Right atrium auricular region (tissue), 2 donors: ENCODE data around the gene PLIN3. TPM values are rescaled to one million over a fixed set of nuclear protein-coding genes. Genes with fewer than 3 reads are reported as not detected.
"Not testable (repeated sequence)": the region's sequence is repeated elsewhere in the genome, so short reads cannot be mapped to it uniquely, and the experiment has no call there.

ENCODE experiments used
- DNase-seq: peaks from one replicate; pipeline ENCODE4 v3.0.0-alpha.2; 2019; ENCODE audit warnings: low spot score
- H3K27ac ChIP-seq, 2 donors: fragments of 200-600 bp; sonication (generic); 1 replicate in 1 of 2; 2 replicates in 1 of 2; pipeline ENCODE4 v1.5.1; 2016 to 2019
- H3K27me3 ChIP-seq, 2 donors: fragments of 200-600 bp; sonication (generic); one replicate each; pipeline versions ENCODE4 v1.5.1 to v1.6.0; 2017 to 2019
- H3K36me3 ChIP-seq: fragments of 200-600 bp; sonication (generic); one replicate; pipeline ENCODE4 v1.5.1; 2016
- H3K4me1 ChIP-seq, 2 donors: fragments of 200-600 bp; sonication (generic); one replicate each; pipeline versions ENCODE4 v1.5.1 to v1.6.0; 2017 to 2019
- H3K4me3 ChIP-seq, 2 donors: fragments of 200-600 bp; sonication (generic); 1 replicate in 1 of 2; 2 replicates in 1 of 2; pipeline ENCODE4 v1.5.1; 2017 to 2019; ENCODE audit warnings: mild to moderate bottlenecking in 1 of 2, moderate library complexity in 1 of 2
- H3K9me3 ChIP-seq, 2 donors: fragments of 200-600 bp; sonication (generic); one replicate each; pipeline ENCODE4 v1.5.1; 2019
- CTCF ChIP-seq, 2 donors: fragments of 200-600 bp; sonication (generic); IDR thresholded peaks; one replicate each; pipeline ENCODE4 v1.5.1; 2019; ENCODE audit warnings: antibody characterized with exemption in 2 of 2
- total RNA-seq, 2 donors: library from RNA; depleted of rRNA; stranded (reverse); fragments of >200 nt; gene quantifications; one replicate each; pipeline ENCODE4 v1.1.0, GENCODE V29; 2016

The PLIN3 gene
- total RNA-seq, 2 donors from 2014 or later = 23.3 to 27.2 TPM

DNA sequence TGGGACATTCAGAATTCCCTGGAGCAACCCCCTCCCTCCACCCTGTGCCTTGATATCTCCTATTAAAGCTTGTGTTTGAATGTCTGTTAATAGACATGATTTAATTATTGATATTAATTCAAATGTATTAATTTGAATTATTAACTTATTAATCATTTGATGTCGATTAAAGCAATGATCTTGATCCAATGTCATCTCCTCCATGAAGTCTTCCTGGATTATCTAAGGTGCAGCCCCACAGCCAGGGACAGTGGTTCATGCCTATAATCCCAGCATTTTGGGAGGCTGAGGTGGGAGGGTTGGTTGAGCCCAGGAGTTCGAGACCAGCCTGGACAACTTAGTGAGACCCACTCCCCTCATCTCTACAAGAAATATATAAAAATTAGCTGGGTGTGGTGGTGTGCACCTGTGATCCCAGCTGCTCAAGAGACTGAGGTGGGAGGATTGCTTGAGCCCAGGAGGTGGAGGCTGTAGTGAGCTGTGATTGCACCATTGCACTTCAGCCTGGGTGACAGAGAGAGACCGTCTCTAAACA lies 66.3 kb downstream of the PLIN3 start:
- Histone ChIP-seq H3K27ac (peak overlapping the region; percentile 76 to 80), H3K36me3 (peaks cover 7% of the 10 kb centered on the region), H3K27me3 (no peaks in the 10 kb centered on the region), H3K4me3 (no peak overlapping the region), H3K4me1 (peaks cover 0 to 35% of the 10 kb centered on the region in 2 donors), H3K9me3 (no peaks in the 10 kb centered on the region)
- no peak for TF ChIP-seq CTCF (IDR thresholded peaks at IDR 0.05)
- DNase-seq = no peak

DNA sequence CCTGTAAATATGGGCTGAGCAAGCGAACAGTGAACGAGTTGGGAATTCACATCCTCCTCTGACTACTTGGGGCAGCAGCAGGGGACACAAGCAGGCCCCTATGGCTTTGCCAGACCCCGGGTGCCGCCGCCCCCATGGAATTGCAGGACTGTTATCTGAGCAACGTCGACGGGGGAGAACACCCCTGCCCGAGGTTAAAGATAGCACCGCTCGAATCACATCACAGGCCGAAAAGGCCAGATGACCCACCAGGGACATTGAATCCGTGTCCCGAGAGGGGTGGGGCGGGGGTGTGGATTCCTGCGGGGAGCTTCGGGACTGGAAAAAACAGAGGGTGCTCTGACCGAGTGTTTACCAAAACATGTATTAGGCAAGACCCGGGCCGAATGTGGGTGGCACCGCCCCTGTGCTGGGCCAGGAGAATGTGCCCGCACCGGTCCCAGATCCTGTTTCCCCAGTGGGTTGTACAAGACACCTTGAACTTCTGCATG lies 66.8 kb downstream of the PLIN3 start:
- Histone ChIP-seq H3K27ac (peak overlapping the region; percentile 76 to 80), H3K4me3 (no peak overlapping the region), H3K4me1 (peaks cover 0 to 38% of the 10 kb centered on the region in 2 donors), H3K27me3 (no peaks in the 10 kb centered on the region), H3K9me3 (no peaks in the 10 kb centered on the region), H3K36me3 (peaks cover 13% of the 10 kb centered on the region)
- no peak for DNase-seq
- TF ChIP-seq CTCF (IDR thresholded peaks at IDR 0.05) = no peak

DNA sequence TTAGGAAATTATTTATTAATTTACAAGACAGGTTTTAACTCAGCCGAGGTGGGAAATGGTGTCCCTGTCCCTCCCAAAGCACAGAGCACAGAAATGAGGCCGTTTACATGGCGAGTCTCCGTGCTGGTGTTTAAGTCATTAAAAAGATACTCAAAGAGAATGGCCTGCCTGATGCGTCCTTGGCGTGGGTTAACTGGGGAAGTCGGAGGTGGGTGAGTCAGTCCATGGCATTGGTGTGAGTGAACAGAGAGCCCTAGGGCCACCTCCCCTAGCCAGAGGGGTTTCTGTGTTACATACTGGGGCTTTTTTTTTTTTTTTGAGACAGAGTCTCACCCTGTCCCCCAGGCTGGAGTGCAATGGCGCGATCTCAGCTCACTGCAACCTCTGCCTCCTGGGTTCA lies 72.1 kb downstream of the PLIN3 start:
- H3K4me1 ChIP-seq = peaks cover 0 to 51% of the 10 kb centered on the region in 2 donors
- no peak for DNase-seq
- no peak for TF ChIP-seq CTCF (IDR thresholded peaks at IDR 0.05)
- H3K9me3 ChIP-seq = no peaks in the 10 kb centered on the region
- peak overlapping the region; percentile 35 for H3K27ac ChIP-seq
- H3K4me3 ChIP-seq = no peak overlapping the region
- peaks cover 39% of the 10 kb centered on the region for H3K36me3 ChIP-seq
- no peaks in the 10 kb centered on the region for H3K27me3 ChIP-seq

- Histone ChIP-seq H3K9me3 (no peaks in the 10 kb centered on the region), H3K36me3 (peaks cover 39% of the 10 kb centered on the region), H3K27me3 (no peaks in the 10 kb centered on the region), H3K27ac (peak overlapping the region; percentile 35), H3K4me3 (no peak overlapping the region), H3K4me1 (peaks cover 0 to 48% of the 10 kb centered on the region in 2 donors)
- DNase-seq = no peak
- no peak for TF ChIP-seq CTCF (IDR thresholded peaks at IDR 0.05)
These were observed 72.5 kb downstream of the PLIN3 start for GRCh38 chr19:4794971-4795370.

DNA sequence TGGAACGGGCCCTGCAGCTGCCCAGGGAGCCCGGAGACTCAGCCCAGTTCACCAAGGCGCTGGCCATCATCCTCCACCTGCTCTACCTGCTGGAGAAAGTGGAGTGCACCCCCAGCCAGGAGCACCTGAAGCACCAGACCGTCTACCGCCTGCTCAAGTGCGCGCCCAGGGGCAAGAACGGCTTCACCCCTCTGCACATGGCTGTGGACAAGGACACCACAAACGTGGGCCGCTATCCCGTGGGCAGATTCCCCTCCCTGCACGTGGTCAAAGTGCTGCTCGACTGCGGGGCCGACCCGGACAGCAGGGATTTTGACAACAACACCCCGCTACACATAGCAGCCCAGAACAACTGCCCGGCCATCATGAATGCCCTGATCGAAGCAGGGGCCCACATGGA lies 74.2 kb downstream of the PLIN3 start:
- H3K9me3 ChIP-seq, DNase-seq, H3K4me3 ChIP-seq, H3K27me3 ChIP-seq, H3K27ac ChIP-seq: not testable (repeated sequence)
- Histone ChIP-seq H3K4me1 (peaks cover 0 to 48% of the 10 kb centered on the region in 2 donors), H3K36me3 (peaks cover 39% of the 10 kb centered on the region)

GRCh38 chr19:4792866-4793195 lies 74.6 kb downstream of the PLIN3 start:
- not testable (repeated sequence) for DNase-seq, H3K27me3 ChIP-seq, H3K9me3 ChIP-seq
- Histone ChIP-seq H3K36me3 (peaks cover 39% of the 10 kb centered on the region), H3K27ac (peak overlapping the region in 1 of 2 donors; percentile 93), H3K4me3 (peak overlapping the region; percentile 91 to 92), H3K4me1 (peaks cover 0 to 48% of the 10 kb centered on the region in 2 donors)

- not testable (repeated sequence) for H3K27me3 ChIP-seq, H3K9me3 ChIP-seq, DNase-seq
- H3K27ac ChIP-seq = peak overlapping the region; percentile 93
- peaks cover 0 to 48% of the 10 kb centered on the region in 2 donors for H3K4me1 ChIP-seq
- peak overlapping the region; percentile 91 to 92 for H3K4me3 ChIP-seq
- H3K36me3 ChIP-seq = peaks cover 39% of the 10 kb centered on the region
These were observed 75.2 kb downstream of the PLIN3 start for GRCh38 chr19:4792019-4792865.
